Transverse colon (tissue), 4 donors: Measurements from ENCODE around the gene CDH18.

Experiments
- CTCF ChIP-seq, 5 experiments: fragments of 200-600 bp in 3 of 5; fragments of 450-650 bp in 2 of 5; sonication (generic) in 3 of 5; IDR thresholded peaks; 1 replicate in 2 of 5; 2 replicates in 3 of 5; pipeline ENCODE4 v1.5.1; 2016 to 2017; ENCODE audit warnings: antibody characterized with exemption in 5 of 5, inconsistent platforms in 3 of 5, mild to moderate bottlenecking in 2 of 5, moderate library complexity in 1 of 5
- EP300 ChIP-seq: sonication (generic); formaldehyde crosslinking; IDR thresholded peaks from one replicate; pipeline ENCODE4 v1.6.1; 2017; ENCODE audit warnings: antibody characterized with exemption, low read depth
- POLR2A ChIP-seq: fragments of 450-650 bp; IDR thresholded peaks from one replicate; pipeline ENCODE4 v1.6.1; 2016; ENCODE audit warnings: antibody characterized with exemption, mild to moderate bottlenecking, moderate library complexity
- POLR2AphosphoS5 ChIP-seq, 3 donors: sonication (generic); formaldehyde crosslinking; IDR thresholded peaks; one replicate each; pipeline ENCODE4 v1.6.1; 2016; ENCODE audit warnings: antibody characterized with exemption in 3 of 3

DNA sequence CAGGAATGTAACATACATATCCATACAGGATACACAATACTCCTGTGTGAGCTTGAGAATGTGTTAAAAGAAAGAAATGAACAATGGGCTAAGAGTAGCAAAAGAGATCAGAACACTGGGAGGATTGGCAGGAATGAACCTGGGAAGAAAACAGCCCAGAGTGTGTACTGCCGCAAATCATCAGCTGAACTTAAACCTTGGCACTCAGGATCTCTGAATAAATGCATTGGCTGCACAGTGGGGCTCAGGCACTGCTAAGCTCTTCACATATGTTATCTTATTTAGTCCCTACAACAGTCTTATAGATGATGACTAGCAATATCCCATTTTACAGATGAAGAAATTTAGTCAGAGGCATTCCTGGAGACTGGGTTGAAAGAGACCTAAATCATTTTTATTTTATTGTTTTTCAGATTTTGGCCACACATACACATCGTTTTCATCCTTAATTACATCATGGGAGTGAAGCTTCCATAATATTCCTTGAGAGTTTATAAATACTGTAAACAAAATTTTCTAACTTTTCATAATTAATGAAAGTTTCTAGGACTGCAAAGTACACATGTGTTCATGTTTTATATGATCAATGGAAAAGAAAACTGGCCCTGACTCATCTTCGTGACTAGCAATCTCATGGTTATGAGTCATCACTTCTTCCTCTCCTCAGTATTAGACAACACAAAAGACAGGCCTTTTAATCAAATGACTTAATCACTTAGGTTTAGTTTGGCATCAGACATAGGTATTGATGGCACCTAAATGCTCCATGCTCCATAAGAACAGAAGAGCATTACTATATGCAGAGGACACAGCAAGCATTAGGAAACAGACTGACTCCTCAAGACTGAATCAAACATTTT, 59.2 kb downstream of the CDH18 start:
- TF ChIP-seq EP300 (no peak), POLR2AphosphoS5 (IDR thresholded peaks at IDR 0.05) (no peak), POLR2A (no peak), CTCF (IDR thresholded peaks at IDR 0.05) (no peak)
